Measurements from ENCODE around the gene REPS2.

Gene REPS2

DNA sequence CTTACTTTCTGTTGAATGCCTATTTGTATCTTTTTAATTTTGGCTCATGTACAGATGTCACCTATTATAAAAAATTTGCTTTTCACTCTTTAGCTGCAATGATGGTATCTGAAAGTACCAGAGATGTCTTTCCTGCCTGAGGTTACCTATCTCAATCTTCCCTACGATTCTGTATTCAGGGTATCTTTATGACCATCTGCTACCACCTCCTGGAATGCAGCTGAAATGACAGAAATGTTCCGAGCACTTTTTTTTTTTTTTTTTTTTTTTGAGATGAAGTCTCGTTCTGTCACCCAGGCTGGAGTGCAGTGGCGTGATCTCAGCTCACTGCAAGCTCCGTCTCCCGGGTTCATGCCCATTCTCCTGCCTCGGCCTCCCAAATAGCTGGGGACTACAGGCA is 136.4 kb downstream of the REPS2 start:
- peak; percentile 24 for DNase-seq (ENCODE audit: low spot score)

GRCh38 chrX:17086317-17086716 is 139.9 kb downstream of the REPS2 start:
- no peak for DNase-seq (ENCODE audit: low spot score)

GRCh38 chrX:17095161-17095560 is 148.7 kb downstream of the REPS2 start:
- no peak for DNase-seq (ENCODE audit: low spot score)

DNA sequence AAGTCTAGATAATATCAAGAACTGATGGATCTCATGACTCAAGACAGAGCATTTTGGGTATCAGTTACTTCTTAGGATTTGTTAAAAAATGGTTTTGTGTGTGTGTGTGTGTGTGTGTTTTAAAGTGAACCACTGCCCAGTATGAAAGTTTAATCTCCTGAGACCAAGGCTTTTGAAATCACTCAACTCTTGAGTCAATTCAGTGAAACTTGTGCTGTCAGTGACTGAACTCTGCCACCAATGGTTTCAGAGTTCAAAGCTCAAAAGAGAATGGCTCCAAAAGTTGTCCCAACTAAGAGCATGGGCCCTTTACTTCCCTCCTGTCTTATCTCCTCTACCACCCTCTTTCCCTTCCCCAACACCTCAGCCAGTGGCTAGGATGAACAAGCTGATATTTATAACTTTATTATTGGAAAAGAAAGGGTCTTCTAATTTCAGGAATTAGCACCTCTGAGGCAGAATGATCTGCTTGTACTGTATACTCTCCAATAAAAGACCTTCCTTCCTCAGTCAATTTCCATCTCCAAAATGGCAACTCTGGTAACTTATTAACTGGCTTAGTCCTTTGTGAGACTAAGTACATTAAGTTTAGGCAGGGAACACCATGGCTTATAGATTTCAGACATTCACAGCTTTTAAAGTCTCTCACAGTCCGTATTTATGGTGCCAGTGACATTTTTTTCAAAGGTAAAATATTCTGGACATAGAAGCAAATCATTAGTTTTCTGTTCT is 152.2 kb downstream of the REPS2 start:
- no peak for DNase-seq (ENCODE audit: low spot score)

DNA sequence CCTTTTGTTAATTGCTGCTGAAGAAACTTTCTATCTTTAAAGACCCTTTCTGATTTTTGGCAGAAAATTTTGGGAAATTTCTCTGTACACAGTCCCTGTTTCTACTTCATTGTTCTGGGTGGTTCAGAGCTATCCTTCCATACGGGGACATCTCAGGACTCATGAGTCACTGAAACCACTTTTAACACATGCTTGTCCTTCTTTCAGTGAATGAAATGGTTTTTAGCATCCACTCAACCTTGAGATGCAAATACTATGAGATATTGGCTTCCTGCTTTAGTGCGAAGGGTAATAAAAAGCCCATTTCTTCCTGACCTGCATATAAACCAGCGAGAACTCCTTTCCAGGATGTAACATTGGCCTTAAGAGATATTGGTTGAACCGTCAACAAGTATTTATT is 158.0 kb downstream of the REPS2 start:
- no peak for DNase-seq (ENCODE audit: low spot score)

- DNase-seq (ENCODE audit: low spot score) = no peak
These were observed 174.4 kb downstream of the REPS2 start for GRCh38 chrX:17120816-17121215.

- no peak for DNase-seq (ENCODE audit: low spot score)
These were observed 207.5 kb downstream of the REPS2 start for GRCh38 chrX:17154001-17154400.

GRCh38 chrX:17160975-17161374 is 214.5 kb downstream of the REPS2 start:
- DNase-seq (ENCODE audit: low spot score) = no peak

DNA sequence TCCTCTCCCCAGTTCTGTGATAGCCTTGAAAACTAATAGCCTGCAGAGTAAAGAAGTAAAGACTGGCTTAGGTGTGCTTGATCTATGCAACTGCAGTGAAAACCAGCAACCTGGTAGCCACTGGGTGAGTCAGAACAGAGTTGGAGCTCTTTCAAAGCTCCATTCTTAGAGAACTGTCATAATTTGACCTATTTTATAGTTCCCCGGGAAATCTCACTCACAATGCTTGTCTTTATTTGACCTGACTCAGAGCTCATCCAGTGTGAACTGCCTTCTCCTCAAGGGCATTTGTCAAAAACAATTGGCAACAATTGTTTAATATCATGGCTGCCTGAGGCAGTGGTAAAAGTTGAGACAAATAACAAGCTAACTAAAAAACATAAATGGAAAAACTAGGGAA is 215.5 kb downstream of the REPS2 start:
- no peak for DNase-seq (ENCODE audit: low spot score)

DNA sequence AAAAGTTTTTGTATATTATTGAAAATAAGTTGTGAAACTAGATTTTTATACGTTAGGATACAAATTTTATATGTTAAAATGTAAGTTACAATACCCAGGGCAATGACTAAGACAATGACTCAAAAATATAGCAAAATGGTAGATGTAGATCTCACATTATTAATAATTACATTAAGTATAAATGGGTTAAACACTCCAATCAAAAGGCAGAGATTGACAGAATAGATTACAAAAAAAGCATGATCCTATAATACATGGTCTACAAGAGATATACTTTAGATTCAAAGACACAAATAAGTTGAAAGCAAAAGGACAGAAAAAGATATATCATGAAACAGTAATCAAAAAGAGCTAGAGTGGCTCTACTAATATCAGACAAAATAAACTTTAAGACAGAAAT is 217.6 kb downstream of the REPS2 start:
- no peak for DNase-seq (ENCODE audit: low spot score)

DNA sequence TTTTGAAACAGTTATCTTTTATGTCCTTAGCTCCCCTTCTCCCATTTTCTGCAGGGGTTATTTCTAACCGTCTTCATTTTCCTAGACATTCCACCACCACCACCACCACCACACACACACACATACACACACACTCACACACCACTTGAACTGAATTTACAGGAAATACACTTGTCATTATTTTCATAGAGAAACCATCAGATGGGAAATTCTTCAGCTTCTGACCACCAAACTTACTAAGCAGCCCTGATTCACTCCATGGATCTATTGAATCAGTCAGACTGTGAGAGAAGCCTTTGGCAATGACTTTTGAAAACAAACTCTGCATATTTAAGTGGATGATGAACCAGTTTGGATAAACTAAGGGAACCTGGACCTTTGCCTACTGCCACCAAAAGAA is 218.5 kb downstream of the REPS2 start:
- no peak for DNase-seq (ENCODE audit: low spot score)

DNA sequence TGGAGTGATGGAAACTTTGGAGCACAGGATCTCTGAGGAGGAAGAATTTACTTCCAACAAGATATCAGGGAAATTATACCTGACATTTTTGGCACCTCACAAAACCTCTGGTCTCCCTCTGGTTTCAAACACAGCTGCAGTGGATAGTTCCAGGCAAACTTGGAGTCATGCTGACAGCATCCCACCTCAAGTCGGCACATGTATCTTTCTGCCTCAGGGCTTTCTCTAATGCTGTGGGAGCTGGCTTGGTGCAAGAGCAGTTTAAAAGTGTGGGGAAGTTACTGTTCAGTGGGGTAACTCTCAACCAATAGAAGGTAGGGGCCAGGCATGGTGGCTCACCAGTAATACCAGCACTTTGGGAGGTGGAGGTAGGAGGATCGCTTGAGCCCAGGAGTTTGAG is 221.5 kb downstream of the REPS2 start:
- no peak for DNase-seq (ENCODE audit: low spot score)

DNA sequence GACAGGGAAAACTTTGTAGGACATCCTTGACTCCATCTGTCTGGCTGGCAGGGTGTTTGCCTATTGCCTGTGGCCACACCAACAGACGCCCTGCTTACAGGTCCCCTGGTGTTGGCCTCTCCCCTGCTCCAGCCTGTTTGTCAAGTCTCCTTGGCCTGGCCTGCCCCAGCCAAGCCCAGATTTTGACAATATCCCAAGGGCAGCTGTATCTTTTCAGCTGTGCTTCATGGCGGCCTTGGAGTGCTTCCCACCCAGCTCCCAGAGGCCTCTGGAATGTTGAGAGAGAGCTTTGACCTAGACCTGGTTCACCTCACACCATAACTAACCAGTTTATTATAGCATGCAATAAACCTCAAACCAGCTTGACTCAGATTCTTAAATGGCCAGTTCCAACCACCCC is 224.5 kb downstream of the REPS2 start:
- DNase-seq (ENCODE audit: low spot score) = no peak

DNA sequence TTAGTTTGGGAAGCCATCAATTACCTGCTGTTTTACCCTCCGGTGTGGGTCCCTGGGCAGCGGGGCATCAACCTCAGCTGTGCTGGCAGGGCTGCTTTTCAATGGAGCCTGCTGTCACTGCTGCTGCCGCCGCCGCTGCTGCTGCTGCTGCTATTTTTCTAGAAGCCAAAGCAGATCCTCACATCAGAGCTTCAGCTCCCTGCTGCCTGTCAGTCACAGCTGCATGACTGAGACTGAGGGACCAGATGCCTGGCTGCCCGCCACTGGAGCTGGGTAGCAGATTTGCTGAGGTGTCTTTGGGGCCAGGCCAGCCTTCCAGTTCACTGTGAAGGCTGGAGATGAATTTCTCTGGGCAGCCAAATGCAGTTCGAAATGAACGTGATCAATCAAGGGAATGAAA is 228.2 kb downstream of the REPS2 start:
- peak; percentile 54 for DNase-seq (ENCODE audit: low spot score)

DNA sequence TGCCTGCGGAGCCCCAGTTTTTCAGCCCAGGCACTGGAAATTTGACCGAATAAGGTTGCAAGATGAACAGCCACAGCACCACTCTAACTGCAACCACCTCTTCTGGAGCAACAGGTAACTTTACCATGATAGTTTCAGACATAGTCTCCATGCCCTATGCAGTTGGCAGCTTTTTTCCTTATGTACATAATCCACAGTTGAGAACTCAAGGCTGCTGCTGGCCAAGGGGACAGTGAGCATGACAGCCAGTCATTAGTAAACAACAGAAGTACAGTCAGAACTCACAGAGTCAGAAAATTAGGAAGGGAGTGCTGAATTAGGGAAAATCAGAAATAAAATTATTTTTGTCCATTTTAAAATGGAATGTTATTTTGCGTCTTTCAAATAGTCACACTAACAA is 235.9 kb downstream of the REPS2 start:
- DNase-seq (ENCODE audit: low spot score) = no peak

GRCh38 chrX:17183566-17183965 is 237.1 kb downstream of the REPS2 start:
- DNase-seq (ENCODE audit: low spot score) = no peak

- DNase-seq (ENCODE audit: low spot score) = no peak
These were observed 239.0 kb downstream of the REPS2 start for GRCh38 chrX:17185431-17185830.

- DNase-seq (ENCODE audit: low spot score) = no peak
These were observed 240.8 kb downstream of the REPS2 start for GRCh38 chrX:17187136-17187756.

DNA sequence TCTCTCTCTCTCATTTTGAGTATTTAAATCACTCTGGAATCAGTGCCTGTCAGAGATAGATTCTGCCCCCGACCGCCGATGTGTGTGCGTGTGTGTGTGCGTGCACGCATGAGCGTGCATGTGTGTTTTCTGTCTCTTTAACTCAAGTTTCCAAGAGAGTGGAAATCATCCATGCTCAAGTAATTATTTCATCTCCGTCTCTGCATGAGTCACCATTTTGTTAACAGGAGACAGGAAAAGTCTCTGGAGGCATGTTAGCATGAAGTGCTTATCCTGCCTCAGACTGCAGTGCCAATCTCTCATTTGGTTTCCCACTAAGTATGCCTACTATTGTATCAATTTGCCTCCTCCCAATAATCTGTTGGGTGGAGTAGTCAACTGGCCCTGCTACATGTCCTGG is 245.6 kb downstream of the REPS2 start:
- no peak for DNase-seq (ENCODE audit: low spot score)
